Activated CD8-positive, alpha-beta T cell treated with anti-CD3 and anti-CD28 coated beads, Interleukin-2, amount 10 ng/mL, durations not matched to agents 7 days and 5 days (primary cell): ENCODE results near the gene PNMA6E. TPM values are rescaled to one million over a fixed set of nuclear protein-coding genes. Genes with fewer than 3 reads are reported as not detected.

ENCODE experiments used
- ATAC-seq: fragments of 150-1000 bp; cut with Tn5 transposase; one replicate; pipeline ENCODE4 v1.10.0; 2021; ENCODE audit warnings: moderate library complexity
- CTCF ChIA-PET: fragments of 350-600 bp; sonication (Branson Sonifier 250); formaldehyde crosslinking; loops from one replicate; lab custom pipeline; 2021; ENCODE audit warnings: antibody characterized with exemption; lab: Charles Lee
- POLR2A ChIA-PET: fragments of 350-600 bp; sonication (Branson Sonifier 250); formaldehyde crosslinking; loops from one replicate; lab custom pipeline; 2021; ENCODE audit warnings: antibody characterized with exemption; lab: Charles Lee
- DNase-seq: peaks from one replicate; pipeline ENCODE4 v3.0.0-alpha.2; 2020
- H3K27ac Mint-ChIP-seq: one replicate; pipeline ENCODE4 v1.8.0; 2021; ENCODE audit warnings: mild to moderate bottlenecking, mixed read lengths
- H3K27me3 Mint-ChIP-seq: one replicate; pipeline ENCODE4 v1.8.0; 2021; ENCODE audit warnings: low read depth, mixed read lengths
- H3K36me3 Mint-ChIP-seq: one replicate; pipeline ENCODE4 v1.8.0; 2021; ENCODE audit warnings: low read depth, mixed read lengths
- H3K4me1 Mint-ChIP-seq: one replicate; pipeline ENCODE4 v1.8.0; 2021; ENCODE audit warnings: low read depth, mixed read lengths
- H3K4me3 Mint-ChIP-seq: one replicate; pipeline ENCODE4 v1.8.0; 2021; ENCODE audit warnings: mild to moderate bottlenecking, mixed read lengths
- H3K9me3 Mint-ChIP-seq: one replicate; pipeline ENCODE4 v1.8.0; 2022; ENCODE audit warnings: mixed read lengths; ENCODE audit not compliant: insufficient read depth
- total RNA-seq, 2 experiments: library from RNA; stranded (reverse); gene quantifications; one replicate each; pipeline ENCODE4 v1.2.3, GENCODE V29; 2021

Gene PNMA6E
- total RNA-seq, 2 experiments from 2014 or later, result not detected

GRCh38 chrX:153377727-153378126, 23.4 kb downstream of the PNMA6E start:
- no peak overlapping the region for H3K27ac Mint-ChIP-seq
- POLR2A ChIA-PET, result no interaction called here
- no peak for ATAC-seq
- H3K36me3 Mint-ChIP-seq, result no peaks in the 10 kb centered on the region
- no peak for DNase-seq
- H3K4me1 Mint-ChIP-seq, result no peaks in the 10 kb centered on the region
- H3K9me3 Mint-ChIP-seq, result no peaks in the 10 kb centered on the region
- CTCF ChIA-PET, result no interaction called here
- H3K4me3 Mint-ChIP-seq, result no peak overlapping the region
- peaks cover 2% of the 10 kb centered on the region for H3K27me3 Mint-ChIP-seq

DNA sequence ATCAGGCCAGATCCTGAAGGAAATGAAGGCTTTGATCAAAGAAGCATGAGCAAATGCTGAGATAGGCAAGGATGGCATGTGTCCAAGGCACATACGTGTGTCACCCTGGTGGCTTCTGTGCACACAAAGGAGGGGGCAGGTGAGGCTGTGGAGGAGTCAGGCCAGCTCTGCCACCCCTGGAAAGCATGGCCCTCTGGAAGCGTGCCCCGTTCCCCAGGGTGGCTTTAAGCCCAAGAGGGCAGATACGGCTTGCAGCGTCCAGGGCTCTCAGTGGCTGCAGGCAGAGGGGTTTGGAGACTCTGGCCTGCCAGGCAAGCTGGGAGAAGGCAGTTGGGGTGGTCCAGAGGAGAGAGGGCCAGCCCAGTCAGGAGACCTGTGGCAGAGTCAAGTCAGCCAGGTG, 25.6 kb downstream of the PNMA6E start:
- H3K4me3 Mint-ChIP-seq, result no peak overlapping the region
- POLR2A ChIA-PET, result no interaction called here

DNA sequence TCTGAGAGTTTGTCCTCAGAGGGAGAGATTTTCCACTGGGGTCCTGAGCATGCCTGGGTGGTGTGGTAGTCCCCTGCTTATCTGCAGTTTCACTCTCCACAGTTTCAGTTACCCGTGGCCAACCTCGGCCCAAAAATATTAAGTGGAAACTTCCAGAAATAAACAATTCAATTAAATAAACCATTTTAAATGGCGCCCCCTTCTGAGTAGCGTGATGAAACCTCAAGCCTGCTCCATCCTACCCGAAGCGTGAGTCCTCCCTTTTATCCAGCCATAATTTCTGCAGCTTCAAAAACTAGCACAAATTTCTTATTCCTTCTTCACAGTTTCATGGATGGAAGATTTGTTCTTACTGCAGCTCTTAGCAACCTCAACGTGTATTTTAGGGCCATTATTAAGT, 26.7 kb downstream of the PNMA6E start:
- DNase-seq (no peak), ATAC-seq (no peak)
- H3K36me3 Mint-ChIP-seq, result no peaks in the 10 kb centered on the region
- H3K4me1 Mint-ChIP-seq, result peaks cover 2% of the 10 kb centered on the region
- H3K4me3 Mint-ChIP-seq, result no peak overlapping the region
- peaks cover 2% of the 10 kb centered on the region for H3K27me3 Mint-ChIP-seq
- H3K9me3 Mint-ChIP-seq, result no peaks in the 10 kb centered on the region
- no peak overlapping the region for H3K27ac Mint-ChIP-seq
- POLR2A ChIA-PET, result no interaction called here
- CTCF ChIA-PET, result no interaction called here

More for the DNA sequence above, 25.6 kb downstream of the PNMA6E start:
- ATAC-seq (no peak), DNase-seq (no peak)
- H3K9me3 Mint-ChIP-seq, result no peaks in the 10 kb centered on the region
- CTCF ChIA-PET, result no interaction called here
- no peak overlapping the region for H3K27ac Mint-ChIP-seq
- peaks cover 1% of the 10 kb centered on the region for H3K4me1 Mint-ChIP-seq
- H3K27me3 Mint-ChIP-seq, result peaks cover 2% of the 10 kb centered on the region
- no peaks in the 10 kb centered on the region for H3K36me3 Mint-ChIP-seq

GRCh38 chrX:153372949-153373348, 28.2 kb downstream of the PNMA6E start:
- Mint-ChIP-seq H3K36me3 (no peaks in the 10 kb centered on the region), H3K27ac (no peak overlapping the region), H3K4me1 (peaks cover 2% of the 10 kb centered on the region), H3K27me3 (peaks cover 2% of the 10 kb centered on the region), H3K4me3 (no peak overlapping the region), H3K9me3 (no peaks in the 10 kb centered on the region)
- POLR2A ChIA-PET, result no interaction called here
- CTCF ChIA-PET, result no interaction called here
- ATAC-seq, result no peak
- DNase-seq, result no peak

DNA sequence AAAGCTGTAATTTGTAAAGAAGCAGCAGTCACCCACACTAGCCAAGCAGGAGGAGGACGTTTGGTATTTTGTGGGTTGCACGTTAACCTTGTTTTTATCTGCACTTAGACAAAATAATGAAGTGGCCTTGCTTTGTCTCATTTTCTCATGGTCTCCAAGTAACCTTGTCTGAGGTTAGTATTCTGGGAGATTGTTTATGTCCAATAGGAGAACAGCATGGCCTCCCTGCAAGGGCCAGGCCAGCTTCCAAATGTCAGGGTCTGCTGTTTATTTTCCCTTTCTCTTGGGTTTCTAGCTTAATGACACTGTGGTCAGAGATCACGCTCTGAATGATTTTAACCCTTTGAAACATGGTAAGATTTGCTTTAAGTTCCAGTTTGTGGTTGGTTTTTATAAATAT, 29.9 kb downstream of the PNMA6E start:
- ChIA-PET POLR2A (no interaction called here), CTCF (interaction anchor here (1.3 kb wide), 1 partner anchor 338 kb away, joined by 3 read pairs; no protein-coding TSS in a partner anchor)
- no peak for DNase-seq
- Mint-ChIP-seq H3K27me3 (peaks cover 2% of the 10 kb centered on the region), H3K4me3 (no peak overlapping the region), H3K4me1 (peaks cover 2% of the 10 kb centered on the region), H3K36me3 (no peaks in the 10 kb centered on the region), H3K9me3 (no peaks in the 10 kb centered on the region), H3K27ac (no peak overlapping the region)
- no peak for ATAC-seq

DNA sequence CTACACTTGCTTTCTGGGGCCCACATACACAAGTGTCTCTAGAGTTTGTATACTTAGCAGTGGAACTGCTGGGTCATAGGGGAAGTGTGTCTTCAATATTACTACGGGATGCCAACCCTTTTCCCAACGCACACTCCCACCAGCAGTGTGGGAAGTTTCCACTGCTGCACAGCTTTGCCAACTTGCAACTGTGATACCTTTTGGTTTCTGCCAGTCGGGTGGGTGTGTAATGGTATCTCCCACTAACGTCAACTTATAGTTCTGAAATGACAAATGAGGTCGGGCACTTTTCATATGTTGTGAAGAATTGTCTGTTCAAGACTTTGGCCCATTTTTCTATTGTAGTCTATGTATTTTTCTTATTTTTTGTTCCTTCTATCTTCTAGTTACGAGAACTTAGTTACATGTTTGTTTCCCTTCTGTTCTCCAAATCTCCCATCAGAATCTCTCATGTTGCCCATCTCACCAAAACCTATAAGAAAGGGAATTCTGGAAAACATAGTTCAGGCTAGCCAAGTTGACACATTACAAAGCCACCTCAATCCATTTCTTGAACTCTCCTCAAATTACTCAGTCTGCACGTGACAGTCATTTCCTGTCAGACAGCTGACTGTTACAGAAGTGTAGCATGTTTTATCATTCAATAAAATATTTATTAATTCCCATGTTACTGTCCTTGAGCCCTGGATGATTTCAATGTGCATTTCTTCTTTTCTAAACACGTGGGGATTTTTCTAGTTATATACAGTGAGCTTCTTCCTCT, 30.7 kb downstream of the PNMA6E start:
- Mint-ChIP-seq H3K36me3 (no peaks in the 10 kb centered on the region), H3K9me3 (no peaks in the 10 kb centered on the region), H3K27me3 (peaks cover 2% of the 10 kb centered on the region), H3K4me3 (no peak overlapping the region), H3K27ac (no peak overlapping the region), H3K4me1 (peaks cover 2% of the 10 kb centered on the region)
- ATAC-seq (no peak), DNase-seq (no peak)
- ChIA-PET CTCF (no interaction called here), POLR2A (no interaction called here)

- Mint-ChIP-seq H3K36me3 (no peaks in the 10 kb centered on the region), H3K4me1 (peaks cover 2% of the 10 kb centered on the region), H3K27ac (no peak overlapping the region), H3K9me3 (no peaks in the 10 kb centered on the region), H3K4me3 (no peak overlapping the region), H3K27me3 (no peaks in the 10 kb centered on the region)
- POLR2A ChIA-PET, result no interaction called here
- CTCF ChIA-PET, result no interaction called here
- DNase-seq (no peak), ATAC-seq (no peak)
Measured at GRCh38 chrX:153366878-153367538, 34.1 kb downstream of the PNMA6E start.

DNA sequence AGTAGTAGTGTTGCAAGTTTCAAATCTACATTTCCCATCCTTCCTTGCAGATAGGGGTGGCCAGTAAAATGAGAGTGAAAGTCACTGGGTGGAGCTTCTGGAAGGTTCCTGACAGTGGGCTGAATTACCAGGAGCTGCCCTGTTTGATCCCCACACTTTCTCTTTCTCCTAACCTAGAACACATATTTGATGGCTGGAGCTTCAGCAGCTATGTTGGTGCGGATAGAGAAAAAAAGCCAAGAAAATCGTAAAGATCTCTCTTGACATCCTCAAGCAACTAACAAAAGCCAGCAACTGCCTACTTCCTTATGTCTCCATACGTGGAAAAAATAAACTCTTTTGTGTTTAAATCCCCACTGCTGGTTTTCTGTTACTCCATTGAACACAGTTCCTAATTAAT, 35.0 kb downstream of the PNMA6E start:
- Mint-ChIP-seq H3K27me3 (no peaks in the 10 kb centered on the region), H3K27ac (no peak overlapping the region), H3K4me3 (no peak overlapping the region), H3K4me1 (peaks cover 2% of the 10 kb centered on the region), H3K9me3 (no peaks in the 10 kb centered on the region), H3K36me3 (no peaks in the 10 kb centered on the region)
- DNase-seq (no peak), ATAC-seq (no peak)
- POLR2A ChIA-PET, result no interaction called here
- CTCF ChIA-PET, result no interaction called here

GRCh38 chrX:153365670-153366069, 35.5 kb downstream of the PNMA6E start:
- no peak for DNase-seq
- no peaks in the 10 kb centered on the region for H3K27me3 Mint-ChIP-seq
- H3K4me1 Mint-ChIP-seq, result peaks cover 2% of the 10 kb centered on the region
- ATAC-seq, result no peak
- no peaks in the 10 kb centered on the region for H3K36me3 Mint-ChIP-seq
- H3K9me3 Mint-ChIP-seq, result no peaks in the 10 kb centered on the region
- H3K4me3 Mint-ChIP-seq, result no peak overlapping the region
- POLR2A ChIA-PET, result no interaction called here
- no peak overlapping the region for H3K27ac Mint-ChIP-seq
- CTCF ChIA-PET, result no interaction called here

DNA sequence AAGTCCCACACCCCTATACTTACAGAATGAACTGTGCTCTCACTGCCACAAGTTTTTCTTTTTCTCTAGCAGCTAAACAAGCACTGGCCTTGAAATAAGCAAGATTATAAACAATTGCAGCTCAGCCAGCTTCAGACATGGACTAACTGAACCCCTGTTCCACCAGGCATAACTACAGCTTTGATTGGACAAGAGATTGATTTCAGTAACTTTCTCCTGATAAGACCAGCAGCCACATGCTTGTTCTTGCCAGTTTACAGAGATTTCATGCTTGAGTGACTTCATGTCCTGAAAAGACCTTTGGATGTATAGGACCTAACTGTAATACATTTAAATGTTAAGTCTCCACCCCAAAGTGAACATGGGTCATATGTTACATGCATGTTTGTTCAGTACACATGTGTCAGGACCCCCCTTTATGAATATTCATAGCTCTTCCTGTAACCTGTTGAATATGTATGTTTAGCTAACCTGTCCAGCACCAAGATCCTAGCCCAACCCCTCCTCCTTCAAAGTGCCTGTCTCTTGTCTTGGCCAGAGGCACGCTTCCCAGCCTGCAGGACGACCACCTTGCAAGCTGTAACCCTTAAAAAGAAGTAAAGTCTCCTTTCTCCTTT, 39.3 kb downstream of the PNMA6E start:
- Mint-ChIP-seq H3K4me1 (no peaks in the 10 kb centered on the region), H3K27ac (no peak overlapping the region), H3K4me3 (no peak overlapping the region), H3K9me3 (peaks cover 5% of the 10 kb centered on the region), H3K36me3 (peaks cover 12% of the 10 kb centered on the region), H3K27me3 (no peaks in the 10 kb centered on the region)
- POLR2A ChIA-PET, result no interaction called here
- CTCF ChIA-PET, result no interaction called here
- DNase-seq, result no peak
- ATAC-seq, result no peak

DNA sequence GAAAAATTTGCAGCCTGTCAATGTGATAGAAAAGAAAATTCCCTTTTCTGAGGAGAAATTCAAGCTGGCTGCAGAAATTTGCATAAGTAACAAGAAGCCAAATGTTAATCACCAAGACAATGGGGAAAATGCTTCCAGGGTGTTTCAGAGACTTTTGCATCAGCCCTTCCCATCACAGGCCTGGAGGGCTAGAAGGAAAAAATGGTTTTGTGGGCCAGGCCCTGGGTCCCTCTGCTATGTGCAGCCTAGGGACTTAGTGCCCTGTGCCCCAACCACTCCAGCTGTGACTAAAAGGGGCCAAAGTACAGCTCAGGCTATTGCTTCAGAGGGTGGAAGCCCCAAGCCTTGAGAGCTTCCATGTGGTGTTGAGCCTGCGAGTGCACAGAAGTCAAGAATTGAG, 43.3 kb downstream of the PNMA6E start:
- no peaks in the 10 kb centered on the region for H3K4me1 Mint-ChIP-seq
- CTCF ChIA-PET, result no interaction called here
- H3K27ac Mint-ChIP-seq, result no peak overlapping the region
- H3K4me3 Mint-ChIP-seq, result no peak overlapping the region
- DNase-seq, result no peak
- H3K9me3 Mint-ChIP-seq, result peaks cover 5% of the 10 kb centered on the region
- ATAC-seq, result no peak
- POLR2A ChIA-PET, result no interaction called here
- H3K36me3 Mint-ChIP-seq, result peaks cover 20% of the 10 kb centered on the region
- no peaks in the 10 kb centered on the region for H3K27me3 Mint-ChIP-seq

DNA sequence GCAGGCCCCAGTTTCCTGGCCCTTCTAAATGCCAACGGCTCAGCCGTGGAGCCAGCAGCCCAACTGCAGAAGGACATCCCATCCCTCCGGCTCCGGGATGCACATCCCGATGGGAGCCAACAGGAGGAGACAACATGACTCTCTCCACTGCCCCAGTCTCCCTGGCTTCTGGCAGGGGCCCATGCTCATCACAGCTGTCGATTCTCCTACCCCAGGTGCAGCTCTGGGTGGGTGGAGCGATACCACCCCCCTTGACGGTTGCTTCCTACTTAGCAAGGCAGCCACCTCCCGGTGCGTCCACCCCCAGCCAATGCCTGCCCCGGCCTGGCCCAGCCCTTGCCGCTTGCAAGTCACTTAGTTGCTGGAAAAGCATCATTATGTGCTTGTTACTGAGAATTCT, 47.7 kb downstream of the PNMA6E start:
- ChIA-PET POLR2A (interaction anchor here (1.1 kb wide), 1 partner anchor 18 kb away, joined by 3 read pairs; no protein-coding TSS in a partner anchor), CTCF (interaction anchor here (0.9 kb wide), 1 partner anchor 10 kb away, joined by 3 read pairs; no protein-coding TSS in a partner anchor)
- H3K4me1 Mint-ChIP-seq, result peaks cover 11% of the 10 kb centered on the region
- no peak overlapping the region for H3K27ac Mint-ChIP-seq
- DNase-seq (no peak), ATAC-seq (no peak)
- H3K9me3 Mint-ChIP-seq, result peaks cover 5% of the 10 kb centered on the region
- no peak overlapping the region for H3K4me3 Mint-ChIP-seq
- peaks cover 39% of the 10 kb centered on the region for H3K36me3 Mint-ChIP-seq
- no peaks in the 10 kb centered on the region for H3K27me3 Mint-ChIP-seq
